Activated CD4-positive, alpha-beta T cell treated with anti-CD3 and anti-CD28 coated beads, Interleukin-2, amount 50 U/mL, for 24 hours (primary cell): ENCODE measurements around the gene FGF3.
"Not testable (repeated sequence)": the region's sequence is repeated elsewhere in the genome, so short reads cannot be mapped to it uniquely, and the experiment has no call there.

Source experiments
- DNase-seq, 2 donors: peaks; one replicate each; pipeline ENCODE4 v3.0.0-alpha.2; 2020; ENCODE audit warnings: low read depth in 1 of 2, low spot score in 1 of 2

FGF3 gene

GRCh38 chr11:69773626-69774353 lies 45.4 kb downstream of the FGF3 start:
- DNase-seq = no peak

- DNase-seq = no peak
Observed at GRCh38 chr11:69771466-69771865, 47.8 kb downstream of the FGF3 start.

DNA sequence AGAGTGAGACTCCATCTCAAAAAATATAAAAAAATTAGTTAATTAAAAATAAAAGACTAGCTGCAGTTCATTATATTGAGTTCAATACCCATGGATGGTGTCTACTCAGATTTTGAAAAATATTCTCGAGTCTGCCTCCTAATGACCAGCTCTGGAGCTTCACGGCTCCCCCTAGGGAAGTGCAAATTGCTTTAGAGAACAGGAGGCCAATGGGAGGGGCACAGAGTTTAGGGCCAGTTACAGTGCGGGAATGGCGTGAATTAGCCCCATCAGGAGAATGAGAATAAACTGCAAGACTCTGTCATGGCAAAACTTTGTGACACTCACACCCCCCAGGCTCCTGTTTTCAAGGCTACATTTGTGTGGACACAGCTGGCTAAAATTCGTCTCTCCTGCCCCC lies 48.7 kb downstream of the FGF3 start:
- no peak for DNase-seq

- no peak for DNase-seq
Observed at GRCh38 chr11:69765498-69765995, 53.7 kb downstream of the FGF3 start.

GRCh38 chr11:69764918-69765317 lies 54.3 kb downstream of the FGF3 start:
- not testable (repeated sequence) for DNase-seq

DNA sequence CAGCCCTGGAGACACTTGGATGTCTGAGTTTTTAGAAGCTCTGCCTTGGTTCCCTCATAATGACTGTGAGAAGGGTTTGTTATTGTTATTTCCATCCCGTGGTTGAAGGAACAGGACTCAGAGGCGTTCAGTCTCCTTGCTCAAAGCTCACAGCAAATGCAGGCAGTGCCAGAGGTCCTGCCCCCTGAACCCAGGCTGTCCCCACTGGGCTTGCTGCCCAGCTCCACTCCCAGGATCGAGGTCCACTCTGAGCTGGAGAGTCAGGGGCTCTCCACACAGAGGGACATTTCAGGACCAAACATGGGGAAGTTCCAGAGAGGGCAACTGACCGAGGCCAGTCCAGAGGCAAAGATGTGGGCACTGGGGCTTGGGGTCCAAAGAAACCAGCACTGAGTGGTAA lies 58.9 kb downstream of the FGF3 start:
- DNase-seq = no peak
